NCI-H187 (cell line): ENCODE measurements around the gene FAM13C.
"Not testable (repeated sequence)": the region's sequence is repeated elsewhere in the genome, so short reads cannot be mapped to it uniquely, and the experiment has no call there.

Source experiments
- DNase-seq, 2 experiments: peaks; one replicate each; lab custom pipeline; 2025; lab: John Stamatoyannopoulos, UW

Gene FAM13C

GRCh38 chr10:59276919-59277318 is 85.4 kb downstream of the FAM13C start:
- no peak for DNase-seq

GRCh38 chr10:59276133-59276532 is 86.2 kb downstream of the FAM13C start:
- no peak for DNase-seq

- DNase-seq: no peak
Measured at GRCh38 chr10:59273445-59273844, 88.9 kb downstream of the FAM13C start.

GRCh38 chr10:59272061-59272460 is 90.3 kb downstream of the FAM13C start:
- DNase-seq: no peak

- no peak for DNase-seq
Measured at GRCh38 chr10:59271160-59271559, 91.2 kb downstream of the FAM13C start.

GRCh38 chr10:59270492-59270891 is 91.9 kb downstream of the FAM13C start:
- no peak for DNase-seq

- DNase-seq: no peak
Measured at GRCh38 chr10:59269651-59270050, 92.7 kb downstream of the FAM13C start.

GRCh38 chr10:59268460-59268859 is 93.9 kb downstream of the FAM13C start:
- no peak for DNase-seq

- no peak for DNase-seq
Measured at GRCh38 chr10:59266321-59266720, 96.0 kb downstream of the FAM13C start.

- no peak for DNase-seq
Measured at GRCh38 chr10:59265141-59265540, 97.2 kb downstream of the FAM13C start.

- DNase-seq: no peak
Measured at GRCh38 chr10:59258890-59259289, 103.5 kb downstream of the FAM13C start.

- DNase-seq: no peak
Measured at GRCh38 chr10:59257224-59257623, 105.1 kb downstream of the FAM13C start.

GRCh38 chr10:59255463-59255862 is 106.9 kb downstream of the FAM13C start:
- no peak for DNase-seq

GRCh38 chr10:59252491-59252890 is 109.9 kb downstream of the FAM13C start:
- no peak for DNase-seq

- DNase-seq: no peak
Measured at GRCh38 chr10:59245686-59246085, 116.7 kb downstream of the FAM13C start.

GRCh38 chr10:59244871-59245270 is 117.5 kb downstream of the FAM13C start:
- no peak for DNase-seq

- no peak for DNase-seq
Measured at GRCh38 chr10:59243611-59244195, 118.6 kb downstream of the FAM13C start.

GRCh38 chr10:59242991-59243390 is 119.4 kb downstream of the FAM13C start:
- no peak for DNase-seq

- DNase-seq: no peak
Measured at GRCh38 chr10:59242057-59242456, 120.3 kb downstream of the FAM13C start.

GRCh38 chr10:59240582-59241183 is 121.7 kb downstream of the FAM13C start:
- DNase-seq: peak in 1 of 2 experiments; percentile 0

GRCh38 chr10:59239108-59239507 is 123.2 kb downstream of the FAM13C start:
- DNase-seq: not testable (repeated sequence)

GRCh38 chr10:59237775-59238174 is 124.6 kb downstream of the FAM13C start:
- no peak for DNase-seq

GRCh38 chr10:59236064-59236697 is 126.2 kb downstream of the FAM13C start:
- no peak for DNase-seq
